HCT116 (cell line): ENCODE results near the gene SLC13A3.

Source experiments
- CBX3 ChIP-seq: IDR thresholded peaks from 2 replicates; pipeline ENCODE4 v1.6.1; 2012; ENCODE audit warnings: low read depth
- POLR2A ChIP-seq: IDR thresholded peaks from 2 replicates; pipeline ENCODE4 v1.7.0; 2011; ENCODE audit warnings: borderline replicate concordance; ENCODE audit not compliant: insufficient read depth, insufficient read length; ENCODE audit errors: extremely low read depth
- POLR2AphosphoS5 ChIP-seq: IDR thresholded peaks from 2 replicates; pipeline ENCODE4 v1.6.1; 2011; ENCODE audit warnings: mild to moderate bottlenecking, low read depth, low read length, moderate library complexity
- RAD21 ChIP-seq: IDR thresholded peaks from 2 replicates; pipeline ENCODE4 v1.6.1; 2012; ENCODE audit warnings: low read depth, mild to moderate bottlenecking
- ZNF274 ChIP-seq: fragments of 200-500 bp; sonication (Bioruptor generic); IDR thresholded peaks from 2 replicates; pipeline ENCODE4 v1.6.1; 2014; ENCODE audit warnings: mild to moderate bottlenecking, low read depth, low read length, inconsistent platforms
- TF ChIP-seq, protein P1 (sequence below), 3 experiments: fragments of 200-600 bp in 1 of 3; sonication (generic) in 1 of 3; IDR thresholded peaks in 2 of 3; conservative IDR thresholded peaks in 1 of 3; 2 replicates each; pipeline ENCODE4 v1.5.1; 2012 to 2017; ENCODE audit warnings: low read depth in 2 of 3, low read length in 2 of 3, antibody characterized with exemption in 1 of 3, borderline replicate concordance in 1 of 3, control low read depth in 1 of 3, mild to moderate bottlenecking in 1 of 3, mixed read lengths in 1 of 3, mixed run types in 1 of 3, moderate library complexity in 1 of 3; ENCODE audit not compliant: insufficient read depth in 1 of 3

- peak; percentile 71 for TF ChIP-seq RAD21
- TF ChIP-seq POLR2AphosphoS5 = no peak
- TF ChIP-seq CBX3 = no peak
- no peak for TF ChIP-seq POLR2A
- no peak for TF ChIP-seq ZNF274
- TF ChIP-seq, protein P1, sequence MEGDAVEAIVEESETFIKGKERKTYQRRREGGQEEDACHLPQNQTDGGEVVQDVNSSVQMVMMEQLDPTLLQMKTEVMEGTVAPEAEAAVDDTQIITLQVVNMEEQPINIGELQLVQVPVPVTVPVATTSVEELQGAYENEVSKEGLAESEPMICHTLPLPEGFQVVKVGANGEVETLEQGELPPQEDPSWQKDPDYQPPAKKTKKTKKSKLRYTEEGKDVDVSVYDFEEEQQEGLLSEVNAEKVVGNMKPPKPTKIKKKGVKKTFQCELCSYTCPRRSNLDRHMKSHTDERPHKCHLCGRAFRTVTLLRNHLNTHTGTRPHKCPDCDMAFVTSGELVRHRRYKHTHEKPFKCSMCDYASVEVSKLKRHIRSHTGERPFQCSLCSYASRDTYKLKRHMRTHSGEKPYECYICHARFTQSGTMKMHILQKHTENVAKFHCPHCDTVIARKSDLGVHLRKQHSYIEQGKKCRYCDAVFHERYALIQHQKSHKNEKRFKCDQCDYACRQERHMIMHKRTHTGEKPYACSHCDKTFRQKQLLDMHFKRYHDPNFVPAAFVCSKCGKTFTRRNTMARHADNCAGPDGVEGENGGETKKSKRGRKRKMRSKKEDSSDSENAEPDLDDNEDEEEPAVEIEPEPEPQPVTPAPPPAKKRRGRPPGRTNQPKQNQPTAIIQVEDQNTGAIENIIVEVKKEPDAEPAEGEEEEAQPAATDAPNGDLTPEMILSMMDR (IDR thresholded peaks at IDR 0.05 in 2 of 3, conservative IDR thresholded peaks at IDR 0.05 in 1 of 3; ENCODE audit: borderline replicate concordance in 1 of 3, insufficient read depth in 1 of 3, low read depth in 2 of 3, low read length in 2 of 3) = peak; percentile 65 to 92 (median 91); a peak in 5 of 6 replicates
Measured at GRCh38 chr20:46699651-46700359, 48.5 kb upstream of the SLC13A3 start.
